Activated T-helper 2 cell treated with anti-CD3 and anti-CD28 coated beads, Interferon-gamma antibody, Interleukin-2, Interleukin-4, amounts not matched to agents 10 μg/mL and 5 μg/mL and 100 μg/mL, durations not matched to agents 14 hours and 24 hours and 36 hours (primary cell): ENCODE data around the gene AMACR. TPM values are rescaled to one million over a fixed set of nuclear protein-coding genes. Genes with fewer than 3 reads are reported as not detected.

Source experiments
- DNase-seq: peaks from one replicate; pipeline ENCODE4 v3.0.0; 2021; ENCODE audit warnings: low spot score
- H3K27ac Mint-ChIP-seq: one replicate; pipeline ENCODE4 v1.8.0; 2021; ENCODE audit warnings: mixed read lengths
- H3K27me3 Mint-ChIP-seq: one replicate; pipeline ENCODE4 v1.8.0; 2021; ENCODE audit warnings: low read depth, mixed read lengths
- H3K36me3 Mint-ChIP-seq: one replicate; pipeline ENCODE4 v1.8.0; 2021; ENCODE audit warnings: low read depth, mixed read lengths
- H3K4me1 Mint-ChIP-seq: one replicate; pipeline ENCODE4 v1.8.0; 2021; ENCODE audit warnings: low read depth, mixed read lengths
- H3K4me3 Mint-ChIP-seq: one replicate; pipeline ENCODE4 v1.8.0; 2021; ENCODE audit warnings: low read depth, mild to moderate bottlenecking, moderate library complexity, mixed read lengths
- H3K9me3 Mint-ChIP-seq: one replicate; pipeline ENCODE4 v1.8.0; 2021; ENCODE audit warnings: mixed read lengths
- intact Hi-C: fragments of 100-400 bp; cut with micrococcal nuclease; formaldehyde crosslinking; loops from one replicate; pipeline ENCODE4 v1.15.1; 2023
- total RNA-seq: library from RNA; stranded (reverse); gene quantifications from 2 replicates; pipeline ENCODE4 v1.2.3, GENCODE V29; 2022

AMACR gene
- 8.3 and 9.0 TPM in 2 replicates for total RNA-seq

DNA sequence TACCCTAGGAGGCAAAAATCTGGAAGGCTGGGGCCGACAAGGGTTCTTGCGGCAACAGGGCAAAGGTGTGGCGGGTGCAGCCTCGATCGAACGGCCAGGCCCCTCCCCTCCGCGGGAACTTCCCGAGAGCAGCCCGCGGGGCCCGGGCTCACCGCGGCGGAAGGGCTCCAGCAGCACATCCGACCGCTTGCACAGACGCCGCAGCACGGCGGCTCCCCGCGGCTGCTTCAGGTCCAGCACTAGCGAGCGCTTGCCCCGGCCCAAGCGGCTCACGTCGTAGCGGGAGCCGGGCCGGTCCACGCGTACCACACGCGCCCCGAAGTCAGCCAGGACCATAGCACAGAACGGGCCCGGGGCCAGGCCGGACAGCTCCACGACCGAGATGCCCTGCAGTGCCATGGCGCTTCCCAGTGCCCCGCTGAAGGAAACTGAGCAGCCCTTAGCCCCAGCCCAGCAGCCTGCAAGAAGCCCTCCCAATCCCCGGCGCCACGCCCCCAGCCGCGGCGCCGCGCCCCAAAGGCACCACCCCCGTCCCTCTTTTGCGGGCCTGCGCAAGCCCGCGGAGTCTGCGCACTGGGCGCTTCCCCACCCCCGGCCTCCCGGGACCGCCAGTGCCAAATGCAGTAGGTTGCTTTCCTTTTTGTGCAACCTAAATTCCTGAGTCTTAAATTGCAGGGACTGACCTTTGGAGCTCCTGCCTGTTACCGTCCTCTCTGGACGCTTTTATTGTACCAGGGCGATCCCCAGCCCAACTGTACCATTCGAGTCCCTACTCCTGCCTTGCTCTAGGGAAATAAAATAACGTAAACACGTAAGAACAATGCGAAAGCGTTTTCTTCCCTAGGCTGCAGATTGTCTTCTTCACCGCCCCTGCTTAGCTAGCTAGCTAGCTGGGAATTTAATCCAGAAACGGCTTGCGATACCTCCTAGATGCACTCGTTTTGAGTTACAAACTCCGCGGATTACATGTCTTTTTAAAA, at the start of gene AMACR:
Gene AMACR (minus strand): TSS at position 430 of the 980 bp plus-strand sequence. CDS start 31 bp downstream, at position 399.
- Mint-ChIP-seq H3K36me3 (peaks cover 19% of the 10 kb centered on the region), H3K27ac (peak within 1 kb of the TSS; percentile 86), H3K9me3 (no peaks in the 10 kb centered on the region), H3K27me3 (no peaks in the 10 kb centered on the region), H3K4me1 (peaks cover 29% of the 10 kb centered on the region), H3K4me3 (peak within 1 kb of the TSS; percentile 86)
- intact Hi-C loops, result loop anchor here (1.0 to 2.0 kb wide), 3 partner anchors 14 to 567 kb away; partner anchors contain the start of gene TARS1
- DNase-seq, result peak; percentile 85

DNA sequence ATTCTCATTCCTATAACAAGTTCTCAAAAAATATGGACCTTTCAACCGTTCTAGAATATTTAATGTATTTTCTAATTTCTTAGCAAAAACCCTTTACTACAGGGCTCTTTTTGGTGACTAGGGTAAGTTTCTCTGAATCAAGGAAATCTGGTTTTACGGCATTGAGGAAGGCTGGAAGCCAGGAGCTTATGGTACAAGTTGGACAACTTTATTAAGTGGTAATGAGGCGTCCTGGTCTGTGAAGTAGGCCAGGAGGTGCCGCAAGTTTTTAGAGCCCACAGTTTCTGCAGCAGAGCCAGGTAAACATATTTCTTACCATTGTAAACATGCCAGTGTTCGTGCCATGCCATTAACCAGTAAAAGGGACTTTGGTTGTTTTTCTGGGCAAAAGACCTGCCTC, 49.7 kb upstream of the AMACR start:
- Mint-ChIP-seq H3K36me3 (peaks cover 8% of the 10 kb centered on the region), H3K4me1 (peaks cover 7% of the 10 kb centered on the region), H3K27ac (no peak overlapping the region), H3K27me3 (no peaks in the 10 kb centered on the region), H3K9me3 (no peaks in the 10 kb centered on the region), H3K4me3 (no peak overlapping the region)
- no peak for DNase-seq
- intact Hi-C loops, result no loop called here

DNA sequence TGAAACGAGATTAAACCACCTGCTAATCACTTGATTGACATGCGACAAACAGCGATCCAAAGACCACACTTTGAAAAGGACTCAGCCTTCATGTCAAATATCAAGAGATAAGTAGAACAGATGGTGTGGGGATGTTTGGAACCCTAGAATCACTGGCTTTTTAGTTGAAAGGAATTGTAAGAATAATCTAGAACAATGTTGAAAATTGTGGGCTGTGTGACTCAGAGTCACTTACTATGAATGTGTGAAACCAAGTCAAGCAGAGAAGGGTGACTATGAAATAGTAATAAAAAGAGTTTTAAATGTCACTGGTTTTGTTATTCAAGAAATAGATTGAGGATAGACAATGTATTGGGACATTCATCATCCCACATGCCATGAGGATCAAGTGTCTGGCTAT, 49.3 kb upstream of the AMACR start:
- H3K4me3 Mint-ChIP-seq, result no peak overlapping the region
- no peak for DNase-seq
- no peak overlapping the region for H3K27ac Mint-ChIP-seq
- intact Hi-C loops, result no loop called here
- H3K36me3 Mint-ChIP-seq, result peaks cover 4% of the 10 kb centered on the region
- no peaks in the 10 kb centered on the region for H3K27me3 Mint-ChIP-seq
- peaks cover 7% of the 10 kb centered on the region for H3K4me1 Mint-ChIP-seq
- no peaks in the 10 kb centered on the region for H3K9me3 Mint-ChIP-seq

DNA sequence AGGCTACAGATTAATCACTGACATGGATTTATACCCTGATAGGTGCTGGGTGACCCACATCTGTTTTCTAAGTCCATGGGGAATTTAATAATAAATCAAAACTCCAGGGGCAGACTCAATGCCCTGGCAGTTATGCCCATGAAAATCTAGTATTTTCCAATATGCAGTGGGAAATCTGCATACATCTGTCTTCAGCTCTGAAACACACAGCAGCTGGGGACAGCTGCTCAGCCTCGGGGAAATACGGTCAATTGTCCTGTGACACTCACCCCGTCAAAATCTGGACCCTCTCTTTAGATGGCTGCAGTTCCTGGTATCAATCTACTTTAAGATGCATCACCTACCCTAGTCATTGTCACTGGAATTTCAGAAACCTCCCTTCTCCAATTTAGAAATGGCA, 47.8 kb upstream of the AMACR start:
- no peak overlapping the region for H3K4me3 Mint-ChIP-seq
- peaks cover 3% of the 10 kb centered on the region for H3K36me3 Mint-ChIP-seq
- H3K27me3 Mint-ChIP-seq, result no peaks in the 10 kb centered on the region
- no peak overlapping the region for H3K27ac Mint-ChIP-seq
- DNase-seq, result no peak
- intact Hi-C loops, result no loop called here
- H3K4me1 Mint-ChIP-seq, result peaks cover 7% of the 10 kb centered on the region
- no peaks in the 10 kb centered on the region for H3K9me3 Mint-ChIP-seq

DNA sequence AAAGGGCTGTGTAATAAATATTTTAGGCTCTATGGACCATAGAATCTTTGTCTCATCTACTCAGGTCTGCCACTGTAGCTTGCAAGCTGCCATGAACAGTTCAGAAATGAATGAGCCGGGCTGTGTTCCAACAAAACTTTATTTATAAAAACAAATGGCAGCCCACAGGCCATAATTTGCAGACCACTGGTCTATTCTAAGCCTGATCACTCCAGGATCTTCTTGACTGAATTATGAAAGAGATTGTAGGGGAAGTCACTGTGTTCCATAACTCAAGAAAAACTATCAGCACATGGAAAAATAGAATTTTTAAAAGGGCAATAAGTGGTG, 46.5 kb upstream of the AMACR start:
- Mint-ChIP-seq H3K4me3 (no peak overlapping the region), H3K27ac (no peak overlapping the region), H3K9me3 (no peaks in the 10 kb centered on the region), H3K4me1 (peaks cover 7% of the 10 kb centered on the region), H3K36me3 (peaks cover 8% of the 10 kb centered on the region), H3K27me3 (no peaks in the 10 kb centered on the region)
- intact Hi-C loops, result no loop called here
- no peak for DNase-seq

DNA sequence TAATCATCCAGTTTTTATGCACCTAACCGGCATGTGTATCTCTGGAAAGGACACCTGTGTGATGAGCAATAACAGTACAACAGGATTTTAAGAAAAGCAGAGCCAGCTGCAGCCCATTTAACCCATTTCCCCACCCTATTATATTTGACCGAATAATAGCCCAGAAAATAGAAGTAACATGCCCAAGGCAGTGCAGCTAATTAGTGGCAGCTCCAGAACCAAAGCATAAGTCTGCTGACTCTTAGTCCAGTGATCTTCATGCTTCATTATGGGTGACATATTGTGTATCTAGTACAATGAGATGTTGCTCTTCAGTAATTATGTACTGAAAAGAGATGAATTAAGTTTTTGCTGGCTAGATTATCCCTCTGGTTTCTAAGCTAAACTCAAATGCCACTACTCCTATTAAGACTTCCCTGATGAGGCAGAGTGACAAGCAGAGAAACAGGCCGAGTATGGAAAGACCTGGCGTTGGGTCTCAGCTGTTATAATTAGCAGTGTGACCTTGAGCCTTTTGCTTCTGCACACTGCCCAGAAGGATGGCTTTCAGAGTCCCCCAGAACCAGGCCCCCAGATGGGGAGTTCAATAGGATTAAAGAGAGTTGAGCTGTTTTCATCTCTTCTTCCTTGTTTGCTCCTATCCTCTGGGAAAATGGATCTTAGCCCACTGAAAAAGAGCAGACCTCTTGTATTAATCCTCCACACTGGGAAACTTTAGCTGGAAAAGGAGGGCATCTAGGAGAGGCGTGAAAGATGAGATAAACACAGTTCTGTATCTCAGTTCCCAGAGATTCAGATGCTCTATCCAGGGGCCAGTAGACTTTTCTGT, 45.9 kb upstream of the AMACR start:
- peaks cover 7% of the 10 kb centered on the region for H3K4me1 Mint-ChIP-seq
- intact Hi-C loops, result no loop called here
- H3K27ac Mint-ChIP-seq, result no peak overlapping the region

DNA sequence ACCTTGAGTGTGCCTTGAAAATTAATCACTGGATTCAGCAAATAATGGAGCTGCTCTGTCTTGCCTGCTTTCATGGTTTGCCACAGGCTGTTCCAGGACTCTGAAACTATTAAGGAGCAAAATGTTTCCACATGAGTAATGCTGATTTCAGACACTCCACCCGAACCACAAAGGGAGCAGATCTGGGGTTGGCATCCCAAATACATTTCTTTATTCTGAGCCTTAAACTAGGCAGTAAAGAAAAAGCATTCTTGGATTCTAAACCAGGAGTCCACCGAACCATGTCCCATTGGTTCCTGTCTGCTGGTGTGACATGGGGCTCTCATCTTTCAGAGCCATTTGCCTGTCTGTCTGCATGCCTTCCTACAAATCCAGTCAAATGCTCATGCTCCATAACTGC, 45.3 kb upstream of the AMACR start:
- no peaks in the 10 kb centered on the region for H3K27me3 Mint-ChIP-seq
- H3K36me3 Mint-ChIP-seq, result peaks cover 16% of the 10 kb centered on the region
- H3K4me3 Mint-ChIP-seq, result no peak overlapping the region
- peaks cover 7% of the 10 kb centered on the region for H3K4me1 Mint-ChIP-seq
- intact Hi-C loops, result no loop called here
- H3K27ac Mint-ChIP-seq, result no peak overlapping the region
- no peaks in the 10 kb centered on the region for H3K9me3 Mint-ChIP-seq
- DNase-seq, result no peak

More for the DNA sequence above, 45.9 kb upstream of the AMACR start:
- Mint-ChIP-seq H3K4me3 (no peak overlapping the region), H3K9me3 (no peaks in the 10 kb centered on the region), H3K36me3 (peaks cover 11% of the 10 kb centered on the region), H3K27me3 (no peaks in the 10 kb centered on the region)
- DNase-seq, result no peak

DNA sequence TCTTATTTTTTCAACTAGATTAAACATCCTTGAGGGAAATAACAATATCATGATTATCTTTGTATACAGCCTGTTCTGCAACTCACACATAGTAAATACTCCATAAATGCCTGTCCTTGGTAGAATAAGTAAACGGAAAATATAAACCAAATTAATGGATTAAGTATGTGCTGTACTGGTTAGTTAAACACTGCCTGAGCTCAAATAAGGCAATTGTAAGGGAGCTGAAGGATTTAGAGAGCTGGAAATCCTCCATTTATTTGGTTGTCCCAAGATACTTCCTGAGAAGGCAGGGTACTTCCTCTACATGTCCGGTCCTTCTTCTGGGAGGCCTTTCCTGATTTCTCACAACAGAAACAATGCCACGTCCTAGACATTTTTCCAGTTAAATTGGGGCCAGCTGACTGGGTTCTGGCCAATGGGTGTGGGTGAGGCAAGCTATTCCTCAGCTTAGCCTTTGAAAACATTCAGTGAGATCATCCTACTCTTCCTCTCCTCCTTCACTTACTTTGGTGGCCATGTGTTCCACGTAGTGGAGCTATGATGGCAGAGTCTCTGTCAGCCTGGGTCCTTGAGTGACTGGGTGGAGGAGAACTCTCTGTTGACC, 43.6 kb upstream of the AMACR start:
- Mint-ChIP-seq H3K36me3 (peaks cover 19% of the 10 kb centered on the region), H3K27me3 (no peaks in the 10 kb centered on the region), H3K27ac (no peak overlapping the region), H3K9me3 (no peaks in the 10 kb centered on the region), H3K4me1 (peaks cover 5% of the 10 kb centered on the region), H3K4me3 (no peak overlapping the region)
- intact Hi-C loops, result no loop called here
- DNase-seq, result no peak

DNA sequence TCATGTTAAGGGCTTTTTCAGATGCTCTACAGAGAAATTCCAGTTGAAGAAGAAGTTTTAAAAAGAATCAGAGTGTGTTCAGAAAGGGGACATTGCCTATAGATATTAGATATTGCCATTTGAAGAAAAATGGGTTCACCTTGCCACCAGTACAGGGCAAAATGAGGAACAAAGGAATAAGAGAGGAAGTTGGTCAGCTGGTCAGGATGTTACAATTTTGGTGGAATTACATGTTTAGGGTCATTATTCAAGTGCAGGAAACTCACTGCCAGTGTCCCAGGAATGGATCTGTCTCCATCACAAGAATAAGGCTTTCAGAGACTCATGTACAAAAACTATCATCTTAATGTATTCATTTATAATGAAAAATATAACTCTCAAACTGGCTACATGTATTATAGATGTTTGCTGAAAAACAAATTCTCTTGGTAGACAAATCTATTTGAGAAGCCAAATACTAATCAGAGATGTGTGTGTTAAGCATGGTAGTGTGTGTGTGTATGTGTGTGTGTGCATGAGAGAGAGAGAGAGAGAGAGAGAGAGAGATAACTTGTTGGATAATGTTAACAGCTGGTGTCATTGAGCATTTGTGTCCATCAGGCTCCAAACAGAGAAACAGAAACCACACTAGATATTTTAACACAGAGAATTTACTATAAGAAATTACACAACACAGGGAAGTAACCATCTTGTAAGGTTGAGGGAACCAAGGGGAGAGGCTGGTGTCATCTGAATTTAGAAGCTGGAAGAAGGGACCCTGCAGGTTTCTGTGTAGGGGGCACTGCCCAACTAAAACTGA, 40.1 kb upstream of the AMACR start:
- Mint-ChIP-seq H3K4me1 (no peaks in the 10 kb centered on the region), H3K36me3 (peaks cover 19% of the 10 kb centered on the region), H3K27ac (no peak overlapping the region), H3K9me3 (no peaks in the 10 kb centered on the region), H3K4me3 (no peak overlapping the region), H3K27me3 (no peaks in the 10 kb centered on the region)
- intact Hi-C loops, result no loop called here
- DNase-seq, result no peak

DNA sequence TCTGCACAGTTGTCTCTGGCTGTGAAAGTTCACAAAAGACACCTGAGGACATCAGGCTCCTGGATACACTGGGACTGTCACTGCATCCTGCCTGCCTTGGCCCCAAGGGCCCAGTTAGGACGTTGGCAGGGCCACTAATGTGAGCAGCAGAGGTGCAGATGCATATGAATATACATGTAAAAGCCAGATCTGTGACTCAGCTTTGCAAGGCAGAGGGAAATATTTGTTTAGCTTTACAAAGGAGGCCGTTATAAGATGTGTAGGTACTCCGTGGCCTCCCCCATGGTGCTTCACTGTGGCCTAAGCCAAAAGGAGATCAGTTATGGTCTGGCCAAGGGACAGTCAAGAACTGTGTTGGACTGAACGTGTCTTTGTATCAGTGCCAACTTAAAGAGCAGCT, 39.3 kb upstream of the AMACR start:
- H3K9me3 Mint-ChIP-seq, result no peaks in the 10 kb centered on the region
- no peaks in the 10 kb centered on the region for H3K4me1 Mint-ChIP-seq
- intact Hi-C loops, result no loop called here
- no peak for DNase-seq
- no peak overlapping the region for H3K4me3 Mint-ChIP-seq
- no peaks in the 10 kb centered on the region for H3K27me3 Mint-ChIP-seq
- no peak overlapping the region for H3K27ac Mint-ChIP-seq
- H3K36me3 Mint-ChIP-seq, result peaks cover 19% of the 10 kb centered on the region

DNA sequence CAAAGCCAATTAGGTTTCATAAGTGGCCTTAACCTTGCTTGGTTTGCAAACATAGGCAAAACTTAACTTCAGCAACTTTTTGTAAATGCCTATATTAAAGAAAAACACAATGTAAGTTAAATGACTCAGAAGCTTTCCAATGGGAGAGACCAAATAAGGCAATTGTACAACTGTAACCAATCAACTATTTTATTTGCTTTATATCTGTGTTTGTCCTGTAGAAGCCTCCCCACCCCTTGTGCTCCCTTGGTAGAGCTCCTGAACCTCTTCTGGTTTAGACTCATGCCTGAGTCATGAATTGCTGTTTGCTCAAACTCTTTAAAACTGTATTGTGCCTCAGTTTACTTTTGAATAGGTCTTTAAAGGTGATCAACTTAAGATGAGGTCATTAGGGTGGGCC, 38.1 kb upstream of the AMACR start:
- intact Hi-C loops, result no loop called here
- H3K9me3 Mint-ChIP-seq, result no peaks in the 10 kb centered on the region
- H3K4me3 Mint-ChIP-seq, result no peak overlapping the region
- H3K27ac Mint-ChIP-seq, result no peak overlapping the region
- DNase-seq, result no peak
- H3K36me3 Mint-ChIP-seq, result peaks cover 19% of the 10 kb centered on the region
- no peaks in the 10 kb centered on the region for H3K27me3 Mint-ChIP-seq
- no peaks in the 10 kb centered on the region for H3K4me1 Mint-ChIP-seq

DNA sequence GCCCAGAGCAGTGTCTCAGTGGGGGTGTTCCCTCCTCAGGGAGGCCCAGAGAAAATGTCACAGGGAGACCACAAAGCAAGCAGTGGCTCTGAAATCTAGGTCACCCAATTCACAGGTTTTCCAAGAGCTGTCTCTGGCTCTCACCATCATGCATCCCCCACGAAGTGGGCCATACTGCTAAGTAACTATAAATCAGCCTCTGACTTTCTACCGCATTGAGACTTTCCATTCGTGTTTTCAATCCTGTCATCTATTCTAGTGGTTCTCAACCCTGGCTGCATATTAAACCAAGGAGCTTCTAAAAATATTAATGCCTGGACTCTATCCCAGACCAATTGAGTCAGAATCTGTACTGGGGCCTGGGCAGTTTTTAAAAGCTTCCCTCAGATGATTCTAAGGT, 37.2 kb upstream of the AMACR start:
- Mint-ChIP-seq H3K36me3 (peaks cover 14% of the 10 kb centered on the region), H3K27ac (no peak overlapping the region), H3K4me3 (no peak overlapping the region), H3K4me1 (no peaks in the 10 kb centered on the region), H3K9me3 (no peaks in the 10 kb centered on the region), H3K27me3 (no peaks in the 10 kb centered on the region)
- intact Hi-C loops, result no loop called here
- no peak for DNase-seq
